Small intestine (tissue), 7 donors: ENCODE data around the gene PCNX1. TPM values are rescaled to one million over a fixed set of nuclear protein-coding genes. Genes with fewer than 3 reads are reported as not detected.
"Not testable (repeated sequence)": the region's sequence is repeated elsewhere in the genome, so short reads cannot be mapped to it uniquely, and the experiment has no call there.

ENCODE experiments used
- DNase-seq, 2 donors: peaks; one replicate each; pipeline versions ENCODE4 v3.0.0 to v3.0.0-alpha.2; 2013
- FAIRE-seq: peaks from 2 replicates; lab custom pipeline; 2012; peaks lifted over from hg19 to GRCh38; lab: Jason Lieb, UNC
- H3K27ac ChIP-seq, 3 donors: one replicate each; pipeline ENCODE4 v1.5.1; 2013; ENCODE audit warnings: low read length in 2 of 3, mild to moderate bottlenecking in 2 of 3, control low read depth in 1 of 3, inconsistent platforms in 1 of 3, low read depth in 1 of 3, moderate library complexity in 1 of 3
- H3K27me3 ChIP-seq, 3 donors: one replicate each; pipeline ENCODE4 v1.6.1; 2013; ENCODE audit warnings: low read length in 3 of 3, inconsistent platforms in 1 of 3; ENCODE audit not compliant: control insufficient read depth in 3 of 3, insufficient read depth in 3 of 3
- H3K36me3 ChIP-seq, 3 donors: one replicate each; pipeline ENCODE4 v1.6.1; 2013; ENCODE audit warnings: low read length in 3 of 3, inconsistent platforms in 1 of 3, low read depth in 1 of 3, mild to moderate bottlenecking in 1 of 3, moderate library complexity in 1 of 3; ENCODE audit not compliant: control insufficient read depth in 3 of 3, insufficient read depth in 2 of 3
- H3K4me1 ChIP-seq, 3 donors: one replicate each; pipeline ENCODE4 v1.6.1; 2013; ENCODE audit warnings: low read length in 2 of 3, inconsistent platforms in 1 of 3, low read depth in 1 of 3, mild to moderate bottlenecking in 1 of 3, moderate library complexity in 1 of 3; ENCODE audit not compliant: control insufficient read depth in 3 of 3, insufficient read depth in 2 of 3
- H3K4me3 ChIP-seq, 3 donors: one replicate each; pipeline ENCODE4 v1.5.1; 2013; ENCODE audit warnings: low read length in 3 of 3, control low read depth in 1 of 3, inconsistent platforms in 1 of 3, low read depth in 1 of 3, mild to moderate bottlenecking in 1 of 3, moderate library complexity in 1 of 3
- H3K9me3 ChIP-seq, 2 donors: one replicate each; pipeline ENCODE4 v1.6.1; 2013; ENCODE audit warnings: low read depth in 1 of 2, low read length in 1 of 2; ENCODE audit not compliant: control insufficient read depth in 2 of 2, insufficient read depth in 1 of 2
- WGBS, 3 donors: extraction: QIAGEN DNeasy Blood & Tissue Kit; methylation state at CpG; one replicate each; pipeline ENCODE4 v1.1.7; 2013; 5-methylcytosine and 5-hydroxymethylcytosine counted together
- polyA plus RNA-seq, 4 donors: library from polyadenylated mRNA; stranded (reverse) in 3 of 4; unstranded in 1 of 4; fragments of 200-250 nt in 3 of 4; fragments of 120-200 nt in 1 of 4; gene quantifications; one replicate each; pipeline versions ENCODE4 v1.2.1 to v1.2.3, GENCODE V29; 2013
- donor health status: healthy with polysubstance abuse.
- donor health status: control.
- donor health status: control.
- donor health status: Bipolar disorder and iron deficiency.
- donor health status: healthy.

Gene PCNX1
- polyA plus RNA-seq, 4 donors = 4.7 to 49.4 (median 6.5) TPM

- H3K36me3 ChIP-seq = peaks cover 0 to 12% (median 8%) of the 10 kb centered on the region in 3 donors
- H3K9me3 ChIP-seq = no peaks in the 10 kb centered on the region
- H3K27ac ChIP-seq = no peak overlapping the region
- DNase-seq (no peak), FAIRE-seq (no peak)
- H3K27me3 ChIP-seq = no peaks in the 10 kb centered on the region
- H3K4me3 ChIP-seq = no peak overlapping the region
- WGBS, 3 donors = 69 to 87% (median 85%) methylated on average over 2 of the region's 2 CpGs
- H3K4me1 ChIP-seq = no peaks in the 10 kb centered on the region
Measured at GRCh38 chr14:71006200-71006563, 98.9 kb downstream of the PCNX1 start.

- WGBS, 3 donors = 81 to 95% (median 89%) methylated on average over 1 of the region's 1 CpG
- Histone ChIP-seq H3K4me1 (no peaks in the 10 kb centered on the region), H3K27me3 (no peaks in the 10 kb centered on the region), H3K27ac (no peak overlapping the region), H3K36me3 (peaks cover 0 to 8% (median 6%) of the 10 kb centered on the region in 3 donors), H3K9me3 (no peaks in the 10 kb centered on the region), H3K4me3 (no peak overlapping the region)
- peak; percentile 30 for FAIRE-seq
- no peak for DNase-seq
Measured at GRCh38 chr14:71011479-71011878, 104.2 kb downstream of the PCNX1 start.

GRCh38 chr14:71012888-71013287 is 105.6 kb downstream of the PCNX1 start:
- Histone ChIP-seq H3K4me1 (no peaks in the 10 kb centered on the region), H3K27ac (no peak overlapping the region), H3K9me3 (no peaks in the 10 kb centered on the region), H3K27me3 (no peaks in the 10 kb centered on the region), H3K4me3 (no peak overlapping the region), H3K36me3 (peaks cover 0 to 10% (median 6%) of the 10 kb centered on the region in 3 donors)
- DNase-seq (no peak), FAIRE-seq (no peak)
- WGBS, 3 donors = 91 to 98% (median 92%) methylated on average over 4 of the region's 4 CpGs

- 46 to 76% (median 59%) methylated on average over 1 of the region's 1 CpG for WGBS, 3 donors
- no peaks in the 10 kb centered on the region for H3K27me3 ChIP-seq
Measured at GRCh38 chr14:71013551-71014192, 106.4 kb downstream of the PCNX1 start.

DNA sequence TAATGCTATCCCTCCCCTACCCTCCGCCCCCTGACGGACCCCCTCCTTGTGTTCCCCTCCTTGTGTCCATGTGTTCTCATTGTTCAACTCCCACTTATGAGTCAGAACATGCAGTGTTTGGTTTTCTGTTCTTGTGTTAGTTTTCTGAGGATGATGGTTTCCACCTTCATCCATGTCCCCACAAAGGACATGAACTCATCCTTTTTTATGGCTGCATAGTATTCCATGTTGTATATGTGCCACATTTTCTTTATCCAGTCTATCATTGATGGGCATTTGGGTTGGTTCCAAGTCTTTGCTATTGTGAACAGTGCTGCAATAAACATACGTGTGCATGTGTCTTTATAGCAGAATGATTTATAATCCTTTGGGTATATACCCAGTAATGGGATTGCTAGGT is 112.7 kb downstream of the PCNX1 start:
- 97 to 100% (median 99%) methylated on average over 2 of the region's 3 CpGs for WGBS, 3 donors
- H3K4me3 ChIP-seq, H3K27ac ChIP-seq, DNase-seq, H3K27me3 ChIP-seq, H3K9me3 ChIP-seq, H3K4me1 ChIP-seq, FAIRE-seq, H3K36me3 ChIP-seq: not testable (repeated sequence)

More at GRCh38 chr14:71013551-71014192, 106.4 kb downstream of the PCNX1 start:
- H3K27ac ChIP-seq = no peak overlapping the region
- H3K4me1 ChIP-seq = no peaks in the 10 kb centered on the region
- FAIRE-seq (no peak), DNase-seq (no peak)
- no peak overlapping the region for H3K4me3 ChIP-seq
- H3K9me3 ChIP-seq = no peaks in the 10 kb centered on the region
- peaks cover 0 to 10% (median 6%) of the 10 kb centered on the region in 3 donors for H3K36me3 ChIP-seq

DNA sequence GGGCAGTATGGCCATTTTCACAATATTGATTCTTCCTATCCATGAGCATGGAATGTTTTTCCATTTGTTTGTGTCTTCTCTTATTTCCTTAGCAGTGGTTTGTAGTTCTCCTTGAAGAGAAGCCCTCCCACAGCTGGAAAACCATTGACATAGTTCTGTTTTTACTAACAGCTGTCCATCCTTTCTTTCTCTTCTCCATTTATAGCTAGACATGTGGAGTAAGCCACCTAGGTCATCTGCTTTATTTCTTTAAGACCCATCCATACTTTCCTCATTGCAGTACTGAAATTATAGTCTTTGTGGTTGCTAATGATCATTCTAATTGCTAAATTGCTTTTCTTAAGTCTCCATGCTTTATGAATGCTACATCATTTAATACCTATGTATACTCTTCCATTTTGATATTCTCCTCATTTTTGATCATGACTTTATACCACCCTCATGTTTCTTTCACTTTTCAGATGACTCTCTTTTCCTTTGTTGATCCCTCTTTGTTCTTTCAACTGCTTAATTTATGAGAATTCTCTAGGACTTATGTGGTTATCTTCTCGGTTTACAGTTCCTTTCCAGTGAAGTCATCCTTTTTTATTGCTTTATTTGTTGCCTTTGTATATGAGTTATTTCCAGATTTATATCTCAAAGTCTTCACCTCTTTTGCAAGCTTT is 114.2 kb downstream of the PCNX1 start:
- Histone ChIP-seq H3K9me3 (no peaks in the 10 kb centered on the region), H3K36me3 (peaks cover 0 to 9% (median 4%) of the 10 kb centered on the region in 3 donors), H3K27ac (no peak overlapping the region), H3K4me1 (no peaks in the 10 kb centered on the region), H3K4me3 (no peak overlapping the region), H3K27me3 (no peaks in the 10 kb centered on the region)
- no peak for FAIRE-seq
- 38 to 47% (median 45%) methylated on average over 1 of the region's 1 CpG for WGBS, 3 donors
- no peak for DNase-seq

GRCh38 chr14:71022012-71022869 is 115.0 kb downstream of the PCNX1 start:
- no peaks in the 10 kb centered on the region for H3K9me3 ChIP-seq
- H3K4me1 ChIP-seq = no peaks in the 10 kb centered on the region
- no peak overlapping the region for H3K27ac ChIP-seq
- peaks cover 0 to 9% (median 2%) of the 10 kb centered on the region in 3 donors for H3K36me3 ChIP-seq
- no peaks in the 10 kb centered on the region for H3K27me3 ChIP-seq
- WGBS, 3 donors = 86 to 90% (median 89%) methylated on average over 3 of the region's 3 CpGs
- no peak overlapping the region for H3K4me3 ChIP-seq
- FAIRE-seq (no peak), DNase-seq (no peak)

DNA sequence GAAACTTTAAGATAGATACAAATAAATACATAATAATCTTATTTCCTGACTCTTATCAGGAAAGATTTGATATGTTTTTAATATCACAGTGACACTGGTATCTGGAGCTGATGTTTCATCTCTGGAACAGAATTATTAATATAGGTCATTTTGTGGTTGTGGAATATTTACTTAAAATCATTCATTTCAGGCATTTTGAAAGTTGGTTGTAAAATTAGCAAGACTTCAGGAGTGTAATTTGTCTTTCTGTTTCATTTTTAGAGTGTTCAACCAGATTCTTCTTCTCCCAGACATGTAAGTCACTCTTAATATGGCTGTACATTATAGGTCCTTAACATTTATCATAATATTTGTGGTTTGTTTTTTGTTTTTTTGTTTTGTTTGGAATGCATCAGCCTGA is 115.7 kb downstream of the PCNX1 start:
- H3K27me3 ChIP-seq = no peaks in the 10 kb centered on the region
- FAIRE-seq (no peak), DNase-seq (no peak)
- peaks cover 0 to 9% (median 2%) of the 10 kb centered on the region in 3 donors for H3K36me3 ChIP-seq
- H3K4me3 ChIP-seq = no peak overlapping the region
- H3K9me3 ChIP-seq = no peaks in the 10 kb centered on the region
- no peaks in the 10 kb centered on the region for H3K4me1 ChIP-seq
- no peak overlapping the region for H3K27ac ChIP-seq
